B cell (primary cell): ENCODE measurements around the gene GRK5. TPM values are rescaled to one million over a fixed set of nuclear protein-coding genes. Genes with fewer than 3 reads are reported as not detected.

Experiments
- ATAC-seq: fragments of 200-7000 bp; cut with Tn5 transposase; one replicate; pipeline ENCODE4 v1.10.0; 2021; ENCODE audit warnings: low read depth, mild to moderate bottlenecking, moderate number of reproducible peaks, moderate library complexity
- CTCF ChIA-PET: fragments of 350-600 bp; sonication (Branson Sonifier 250); formaldehyde crosslinking; loops from one replicate; lab custom pipeline; 2021; ENCODE audit warnings: antibody characterized with exemption, inconsistent platforms; lab: Charles Lee
- POLR2A ChIA-PET: fragments of 350-600 bp; sonication (Branson Sonifier 250); formaldehyde crosslinking; loops from one replicate; lab custom pipeline; 2021; ENCODE audit warnings: antibody characterized with exemption; lab: Charles Lee
- DNase-seq: peaks from one replicate; pipeline ENCODE4 v3.0.0; 2013
- H2AFZ ChIP-seq: 2 replicates; pipeline ENCODE4 v1.6.1; 2012; ENCODE audit warnings: mild to moderate bottlenecking, low read depth, low read length; ENCODE audit not compliant: insufficient read depth, poor library complexity, severe bottlenecking
- H3K27ac ChIP-seq, 2 donors: 1 replicate in 1 of 2; 2 replicates in 1 of 2; pipeline ENCODE4 v1.5.1; 2012 to 2013; ENCODE audit warnings: low read length in 2 of 2, mild to moderate bottlenecking in 2 of 2, moderate library complexity in 1 of 2
- H3K27me3 ChIP-seq, 4 experiments: fragments of 200-600 bp in 1 of 4; sonication (generic) in 1 of 4; replicated peaks in 1 of 4; 1 replicate in 2 of 4; 2 replicates in 2 of 4; pipeline versions ENCODE4 v1.6.1 to v1.7.0; 2013 to 2016; ENCODE audit warnings: low read length in 3 of 4, mild to moderate bottlenecking in 2 of 4, mixed read lengths in 1 of 4, moderate library complexity in 1 of 4; ENCODE audit not compliant: insufficient read depth in 4 of 4, control insufficient read depth in 3 of 4; ENCODE audit errors: control extremely low read depth in 1 of 4
- H3K36me3 ChIP-seq, 2 experiments: replicated peaks in 1 of 2; 1 replicate in 1 of 2; 2 replicates in 1 of 2; pipeline versions ENCODE4 v1.6.1 to v1.7.1; 2013; ENCODE audit warnings: low read length in 1 of 2; ENCODE audit not compliant: insufficient read depth in 2 of 2, control insufficient read depth in 1 of 2; ENCODE audit errors: control extremely low read depth in 1 of 2, extremely low read depth in 1 of 2
- H3K4me1 ChIP-seq, 2 donors: fragments of 200-600 bp in 1 of 2; sonication (generic) in 1 of 2; 1 replicate in 1 of 2; 2 replicates in 1 of 2; pipeline versions ENCODE4 v1.5.1 to v1.6.1; 2013 to 2017; ENCODE audit warnings: low read length in 2 of 2; ENCODE audit not compliant: control insufficient read depth in 2 of 2, insufficient read depth in 2 of 2
- H3K4me2 ChIP-seq: replicated peaks from 2 replicates; pipeline ENCODE3; 2012; ENCODE audit warnings: mild to moderate bottlenecking, low read depth, low read length; ENCODE audit not compliant: poor library complexity, severe bottlenecking
- H3K4me3 ChIP-seq, 5 experiments: fragments of 200-600 bp in 1 of 5; sonication (generic) in 1 of 5; 1 replicate in 3 of 5; 2 replicates in 2 of 5; pipeline versions ENCODE4 v1.5.1 to v1.7.0; 2011 to 2016; ENCODE audit warnings: low read length in 4 of 5, mild to moderate bottlenecking in 4 of 5, low read depth in 2 of 5, control low read depth in 1 of 5, moderate library complexity in 1 of 5; ENCODE audit not compliant: insufficient read depth in 1 of 5; ENCODE audit errors: control extremely low read depth in 1 of 5, extremely low read depth in 1 of 5
- H3K79me2 ChIP-seq: fragments of 200-600 bp; sonication (generic); one replicate; pipeline ENCODE4 v1.6.0; 2016; ENCODE audit warnings: low read length; ENCODE audit not compliant: control insufficient read depth, insufficient read depth
- H3K9ac ChIP-seq: fragments of 200-600 bp; sonication (generic); 2 replicates; pipeline ENCODE4 v1.6.1; 2017; ENCODE audit warnings: mild to moderate bottlenecking, low read length, moderate library complexity
- H3K9me3 ChIP-seq, 3 donors: one replicate each; pipeline versions ENCODE4 v1.6.1 to v1.7.1; 2013; ENCODE audit warnings: low read length in 2 of 3; ENCODE audit not compliant: control insufficient read depth in 2 of 3, insufficient read depth in 1 of 3; ENCODE audit errors: control extremely low read depth in 1 of 3
- H4K20me1 ChIP-seq: 2 replicates; pipeline ENCODE4 v1.6.0; 2012; ENCODE audit warnings: mild to moderate bottlenecking, low read length; ENCODE audit not compliant: insufficient read depth, control insufficient read depth, poor library complexity, severe bottlenecking
- H3K27ac Mint-ChIP-seq: one replicate; pipeline ENCODE4 v1.8.0; 2021; ENCODE audit warnings: mixed read lengths
- H3K27me3 Mint-ChIP-seq: one replicate; pipeline ENCODE4 v1.8.0; 2021; ENCODE audit warnings: mixed read lengths
- H3K4me1 Mint-ChIP-seq: one replicate; pipeline ENCODE4 v1.8.0; 2021; ENCODE audit warnings: mixed read lengths
- H3K4me3 Mint-ChIP-seq: one replicate; pipeline ENCODE4 v1.8.0; 2021; ENCODE audit warnings: mixed read lengths
- H3K9me3 Mint-ChIP-seq: one replicate; pipeline ENCODE4 v1.8.0; 2022; ENCODE audit warnings: mixed read lengths; ENCODE audit not compliant: insufficient read depth
- EZH2 ChIP-seq: IDR thresholded peaks from 2 replicates; pipeline ENCODE4 v1.6.1; 2012; ENCODE audit warnings: borderline replicate concordance, low read depth, mild to moderate bottlenecking, moderate library complexity, low read length; ENCODE audit not compliant: insufficient read depth, poor library complexity, severe bottlenecking
- WGBS: methylation state at CpG from one replicate; pipeline ENCODE4 v1.1.5; 2013; ENCODE audit warnings: missing lambda C conversion rate; ENCODE audit not compliant: insufficient coverage; 5-methylcytosine and 5-hydroxymethylcytosine counted together
- intact Hi-C: fragments of 100-400 bp; cut with micrococcal nuclease; formaldehyde crosslinking; loops from one replicate; pipeline ENCODE4 v1.10.0; 2022
- polyA plus RNA-seq: library from polyadenylated mRNA; depleted of rRNA; stranded (reverse); fragments of >200 nt; gene quantifications from 2 replicates; pipeline ENCODE4 v1.2.3, GENCODE V29; 2012
- total RNA-seq, 2 donors: library from RNA; stranded (reverse); fragments of 120-200 nt in 1 of 2; gene quantifications; 1 replicate in 1 of 2; 2 replicates in 1 of 2; pipeline versions ENCODE4 v1.2.3 to v1.2.4, GENCODE V29; 2013 to 2022
- TF ChIP-seq, protein P1 (sequence below): fragments of 200-600 bp; IDR thresholded peaks from one replicate; pipeline ENCODE4 v1.8.0; 2022; ENCODE audit warnings: antibody characterized with exemption, mild to moderate bottlenecking

Gene GRK5
- total and polyA plus RNA-seq, 2 donors (not counting 1 experiment from before 2014, with no cell fraction given), result 21.9 to 54.8 TPM

DNA sequence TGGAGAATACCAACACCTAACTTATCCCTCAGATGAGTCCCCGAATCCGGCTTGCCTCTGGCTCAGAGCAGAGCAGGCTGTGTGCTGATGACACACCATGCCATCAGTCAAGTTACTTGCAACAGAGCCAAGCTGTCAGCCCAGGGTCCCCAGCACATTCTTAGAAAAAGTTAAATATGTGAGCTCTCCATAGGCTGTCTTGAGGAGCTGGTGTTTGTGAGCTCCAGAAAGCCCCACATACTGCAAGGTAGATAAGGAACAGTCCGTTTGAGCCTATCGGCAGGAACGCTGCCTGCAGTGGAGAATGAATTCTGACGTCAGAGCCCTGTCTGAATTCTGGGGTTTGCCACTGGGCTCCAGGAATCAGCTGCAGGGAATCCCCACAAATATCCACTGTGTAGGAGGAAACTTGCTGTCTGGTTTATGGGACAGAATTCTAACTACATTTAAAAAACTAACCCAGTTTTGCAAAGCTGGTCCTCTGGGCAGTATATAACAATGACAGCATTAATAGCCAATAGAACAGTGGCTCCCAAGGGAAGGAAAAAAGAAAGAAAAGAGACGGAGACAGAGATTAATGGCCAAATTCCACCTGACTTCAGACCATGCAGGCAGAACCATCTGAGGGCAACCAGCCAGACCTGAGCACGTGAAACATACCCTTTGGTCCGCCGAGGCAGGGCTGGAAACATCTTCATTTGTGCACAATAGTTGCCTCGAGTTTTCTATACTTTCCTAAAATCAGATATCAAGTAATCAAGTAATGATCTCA, 45.5 kb upstream of the GRK5 start:
- WGBS, result 95% methylated on average over 5 of the region's 11 CpGs
- TF ChIP-seq, protein P1, sequence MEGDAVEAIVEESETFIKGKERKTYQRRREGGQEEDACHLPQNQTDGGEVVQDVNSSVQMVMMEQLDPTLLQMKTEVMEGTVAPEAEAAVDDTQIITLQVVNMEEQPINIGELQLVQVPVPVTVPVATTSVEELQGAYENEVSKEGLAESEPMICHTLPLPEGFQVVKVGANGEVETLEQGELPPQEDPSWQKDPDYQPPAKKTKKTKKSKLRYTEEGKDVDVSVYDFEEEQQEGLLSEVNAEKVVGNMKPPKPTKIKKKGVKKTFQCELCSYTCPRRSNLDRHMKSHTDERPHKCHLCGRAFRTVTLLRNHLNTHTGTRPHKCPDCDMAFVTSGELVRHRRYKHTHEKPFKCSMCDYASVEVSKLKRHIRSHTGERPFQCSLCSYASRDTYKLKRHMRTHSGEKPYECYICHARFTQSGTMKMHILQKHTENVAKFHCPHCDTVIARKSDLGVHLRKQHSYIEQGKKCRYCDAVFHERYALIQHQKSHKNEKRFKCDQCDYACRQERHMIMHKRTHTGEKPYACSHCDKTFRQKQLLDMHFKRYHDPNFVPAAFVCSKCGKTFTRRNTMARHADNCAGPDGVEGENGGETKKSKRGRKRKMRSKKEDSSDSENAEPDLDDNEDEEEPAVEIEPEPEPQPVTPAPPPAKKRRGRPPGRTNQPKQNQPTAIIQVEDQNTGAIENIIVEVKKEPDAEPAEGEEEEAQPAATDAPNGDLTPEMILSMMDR, result no peak
- no peak for TF ChIP-seq EZH2
- Histone ChIP-seq H3K27me3 (no peaks in the 10 kb centered on the region), H2AFZ (no peak overlapping the region), H3K36me3 (peaks cover 0 to 20% of the 10 kb centered on the region in 2 experiments), H3K79me2 (no peaks in the 10 kb centered on the region), H3K9me3 (no peaks in the 10 kb centered on the region), H3K4me2 (no peak overlapping the region), H3K4me3 (no peak overlapping the region), H4K20me1 (no peaks in the 10 kb centered on the region), H3K4me1 (peaks cover 7 to 19% of the 10 kb centered on the region in 2 donors), H3K9ac (no peak overlapping the region), H3K27ac (no peak overlapping the region)
- CTCF ChIA-PET, result interaction anchor here (0.7 to 1.7 kb wide), 3 partner anchors 11 to 328 kb away, joined by 3 to 4 read pairs (median 3); no protein-coding TSS in a partner anchor
- ATAC-seq, result no peak
- Mint-ChIP-seq H3K27me3 (no peaks in the 10 kb centered on the region), H3K4me3 (no peak overlapping the region), H3K27ac (no peak overlapping the region), H3K9me3 (no peaks in the 10 kb centered on the region), H3K4me1 (peaks cover 20% of the 10 kb centered on the region)
- DNase-seq, result no peak
- POLR2A ChIA-PET, result interaction anchor here (0.6 kb wide), 1 partner anchor 129 kb away, joined by 8 read pairs; no protein-coding TSS in a partner anchor
- intact Hi-C loops, result no loop called here

DNA sequence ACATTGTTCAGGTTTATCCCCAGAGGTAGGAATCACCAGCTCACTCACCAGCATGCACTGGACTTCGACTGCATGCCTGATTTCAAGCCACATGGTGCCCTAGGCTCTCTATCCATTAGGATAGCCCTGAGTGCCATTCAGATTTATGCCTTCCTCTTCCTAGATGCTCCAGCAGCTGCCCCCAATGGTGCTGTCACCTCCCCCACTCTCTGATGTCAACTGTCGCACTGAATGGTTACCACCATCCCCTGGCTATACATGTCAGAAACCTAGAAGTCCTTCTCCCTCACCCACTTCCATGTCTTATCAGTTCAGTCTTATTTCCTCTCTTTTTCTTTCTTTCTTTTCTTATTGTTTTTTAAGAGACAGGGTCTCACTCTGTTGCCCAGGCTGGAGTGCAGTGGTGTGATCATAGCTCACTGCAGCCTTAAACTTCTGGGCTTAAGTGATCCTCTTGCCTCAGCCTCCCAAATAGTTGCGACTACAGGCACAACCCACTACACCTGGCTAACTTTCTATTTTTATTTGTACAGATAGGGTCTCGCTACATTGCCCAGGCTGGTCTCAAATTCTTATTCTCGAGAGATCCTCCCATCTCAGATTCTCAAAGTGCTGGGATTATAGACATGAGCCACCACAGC, 44.8 kb upstream of the GRK5 start:
- CTCF ChIA-PET, result no interaction called here
- no peak overlapping the region for H3K4me2 ChIP-seq

More for the DNA sequence above, 44.8 kb upstream of the GRK5 start:
- no peaks in the 10 kb centered on the region for H3K9me3 ChIP-seq
- no peaks in the 10 kb centered on the region for H3K79me2 ChIP-seq
- H3K36me3 ChIP-seq, result peaks cover 0 to 20% of the 10 kb centered on the region in 2 experiments
- no peaks in the 10 kb centered on the region for H3K27me3 Mint-ChIP-seq
- H2AFZ ChIP-seq, result no peak overlapping the region
- H3K27me3 ChIP-seq, result no peaks in the 10 kb centered on the region
- H3K27ac Mint-ChIP-seq, result no peak overlapping the region
- intact Hi-C loops, result no loop called here
- H3K27ac ChIP-seq, result no peak overlapping the region
- 100% methylated on average over 2 of the region's 5 CpGs for WGBS
- no peak overlapping the region for H3K4me3 Mint-ChIP-seq
- POLR2A ChIA-PET, result no interaction called here
- H3K9me3 Mint-ChIP-seq, result no peaks in the 10 kb centered on the region
- no peak for DNase-seq
- no peak overlapping the region for H3K9ac ChIP-seq
- peaks cover 20% of the 10 kb centered on the region for H3K4me1 Mint-ChIP-seq
- TF ChIP-seq EZH2, result no peak
- TF ChIP-seq, protein P1, result no peak
- no peak overlapping the region for H3K4me3 ChIP-seq
- H4K20me1 ChIP-seq, result no peaks in the 10 kb centered on the region
- peaks cover 7 to 19% of the 10 kb centered on the region in 2 donors for H3K4me1 ChIP-seq
- no peak for ATAC-seq
